GM19468 (cell line): ENCODE results near the gene C20orf144.

Source experiments
- ATAC-seq: cut with Tn5 transposase; IDR thresholded peaks from one replicate; pipeline ENCODE4 v1.9.1; 2021; ENCODE audit warnings: mild to moderate bottlenecking, moderate library complexity, moderate number of reproducible peaks; ENCODE audit not compliant: unreplicated experiment; ENCODE audit errors: extremely low read depth

The C20orf144 gene

GRCh38 chr20:33710681-33711445 lies 48.7 kb downstream of the C20orf144 start:
- no peak for ATAC-seq

GRCh38 chr20:33711446-33711738 lies 49.3 kb downstream of the C20orf144 start:
- ATAC-seq, result no peak
